Right lobe of liver (tissue), 4 donors: ENCODE measurements around the gene SLC10A7.

ENCODE experiments used
- CTCF ChIP-seq, 4 donors: fragments of 200-600 bp in 3 of 4; fragments of 450-650 bp in 1 of 4; IDR thresholded peaks; one replicate each; pipeline versions ENCODE4 v1.5.1 to v1.8.0; 2016 to 2022; ENCODE audit warnings: antibody characterized with exemption in 4 of 4, mild to moderate bottlenecking in 2 of 4
- POLR2A ChIP-seq: fragments of 450-650 bp; IDR thresholded peaks from one replicate; pipeline ENCODE4 v1.6.1; 2017; ENCODE audit warnings: antibody characterized with exemption, mild to moderate bottlenecking
- donor health status: DM: no; HTN: no; CAD: no.
- donor health status: DM: no; HTN: no; CAD: no.
- donor health status: DM: no; HTN: yes; CAD: no.

GRCh38 chr4:146235654-146236177 is 286.0 kb downstream of the SLC10A7 start:
- TF ChIP-seq CTCF (IDR thresholded peaks at IDR 0.05) = no peak
- TF ChIP-seq POLR2A = no peak
